CD14-positive monocyte (primary cell): ENCODE results near the gene INO80E. TPM values are rescaled to one million over a fixed set of nuclear protein-coding genes. Genes with fewer than 3 reads are reported as not detected.

Experiments
- DNase-seq, 3 donors: peaks; one replicate each; pipeline ENCODE4 v3.0.0-alpha.2; 2011 to 2022
- H2AFZ ChIP-seq: 2 replicates; pipeline ENCODE4 v1.6.0; 2012; ENCODE audit warnings: mild to moderate bottlenecking, low read depth, low read length, inconsistent platforms; ENCODE audit not compliant: insufficient read depth, poor library complexity, severe bottlenecking
- H3K27ac ChIP-seq, 2 donors: 1 replicate in 1 of 2; 2 replicates in 1 of 2; pipeline ENCODE4 v1.5.1; 2012 to 2013; ENCODE audit warnings: low read length in 2 of 2, control low read depth in 1 of 2, inconsistent platforms in 1 of 2, low read depth in 1 of 2, mild to moderate bottlenecking in 1 of 2
- H3K27me3 ChIP-seq, 2 donors: one replicate each; pipeline versions ENCODE4 v1.6.0 to v1.6.1; 2011 to 2013; ENCODE audit warnings: low read length in 2 of 2; ENCODE audit not compliant: control insufficient read depth in 2 of 2, insufficient read depth in 2 of 2
- H3K36me3 ChIP-seq, 2 donors: replicated peaks in 1 of 2; 1 replicate in 1 of 2; 2 replicates in 1 of 2; pipeline versions ENCODE4 v1.5.1 to v1.6.1; 2012 to 2013; ENCODE audit warnings: low read length in 2 of 2, control low read depth in 1 of 2, inconsistent platforms in 1 of 2, mild to moderate bottlenecking in 1 of 2; ENCODE audit not compliant: insufficient read depth in 2 of 2, control insufficient read depth in 1 of 2
- H3K4me1 ChIP-seq, 2 donors: 1 replicate in 1 of 2; 2 replicates in 1 of 2; pipeline versions ENCODE4 v1.5.1 to v1.6.1; 2012 to 2013; ENCODE audit warnings: low read length in 2 of 2, control low read depth in 1 of 2, inconsistent platforms in 1 of 2, mild to moderate bottlenecking in 1 of 2, moderate library complexity in 1 of 2; ENCODE audit not compliant: insufficient read depth in 2 of 2, control insufficient read depth in 1 of 2
- H3K4me2 ChIP-seq: replicated peaks from 2 replicates; pipeline ENCODE3; 2012; ENCODE audit warnings: low read length, moderate library complexity, mild to moderate bottlenecking; ENCODE audit not compliant: poor library complexity, severe bottlenecking; ENCODE audit errors: extremely low read depth
- H3K4me3 ChIP-seq, 3 experiments: fragments of 200-600 bp in 1 of 3; sonication (generic) in 1 of 3; replicated peaks in 1 of 3; 1 replicate in 2 of 3; 2 replicates in 1 of 3; pipeline ENCODE4 v1.5.1; 2011 to 2013; ENCODE audit warnings: low read length in 3 of 3, mild to moderate bottlenecking in 3 of 3, control low read depth in 2 of 3, low read depth in 2 of 3, inconsistent platforms in 1 of 3, moderate library complexity in 1 of 3
- H3K79me2 ChIP-seq: 2 replicates; pipeline ENCODE4 v1.6.0; 2012; ENCODE audit warnings: mild to moderate bottlenecking, control low read depth, inconsistent platforms, low read length, moderate library complexity; ENCODE audit not compliant: insufficient read depth
- H3K9ac ChIP-seq: 2 replicates; pipeline ENCODE4 v1.6.0; 2017; ENCODE audit warnings: low read length, mild to moderate bottlenecking; ENCODE audit not compliant: insufficient read depth, poor library complexity, severe bottlenecking
- H3K9me3 ChIP-seq, 2 donors: replicated peaks in 1 of 2; 1 replicate in 1 of 2; 2 replicates in 1 of 2; pipeline versions ENCODE4 v1.5.1 to v1.6.1; 2012 to 2013; ENCODE audit warnings: low read length in 2 of 2, control low read depth in 1 of 2; ENCODE audit not compliant: control insufficient read depth in 1 of 2, insufficient read depth in 1 of 2
- H4K20me1 ChIP-seq: 2 replicates; pipeline ENCODE4 v1.6.0; 2012; ENCODE audit warnings: mild to moderate bottlenecking, low read length, control low read depth, moderate library complexity; ENCODE audit not compliant: insufficient read depth
- H3K27ac Mint-ChIP-seq, 7 donors: one replicate each; pipeline ENCODE4 v1.8.0; 2020; ENCODE audit warnings: mild to moderate bottlenecking in 7 of 7, mixed read lengths in 7 of 7, moderate library complexity in 6 of 7, inconsistent platforms in 2 of 7
- H3K27me3 Mint-ChIP-seq, 3 donors: one replicate each; pipeline ENCODE4 v1.8.0; 2021 to 2022; ENCODE audit warnings: low read depth in 3 of 3, mild to moderate bottlenecking in 3 of 3, mixed read lengths in 3 of 3, moderate library complexity in 3 of 3, inconsistent platforms in 1 of 3
- H3K36me3 Mint-ChIP-seq, 2 donors: one replicate each; pipeline ENCODE4 v1.8.0; 2020; ENCODE audit warnings: mixed read lengths in 2 of 2, inconsistent platforms in 1 of 2, mild to moderate bottlenecking in 1 of 2
- H3K4me1 Mint-ChIP-seq: one replicate; pipeline ENCODE4 v1.8.0; 2020; ENCODE audit warnings: mild to moderate bottlenecking, mixed read lengths
- H3K4me3 Mint-ChIP-seq, 2 donors: one replicate each; pipeline ENCODE4 v1.8.0; 2020; ENCODE audit warnings: mild to moderate bottlenecking in 2 of 2, mixed read lengths in 2 of 2, moderate library complexity in 1 of 2
- H3K9me3 Mint-ChIP-seq, 7 donors: one replicate each; pipeline ENCODE4 v1.8.0; 2020 to 2022; ENCODE audit warnings: mixed read lengths in 7 of 7, mild to moderate bottlenecking in 6 of 7, moderate library complexity in 6 of 7, inconsistent platforms in 2 of 7
- CTCF ChIP-seq: fragments of 200-600 bp; IDR thresholded peaks from one replicate; pipeline ENCODE4 v1.8.0; 2022; ENCODE audit warnings: antibody characterized with exemption, mild to moderate bottlenecking
- WGBS: methylation state at CpG from one replicate; pipeline ENCODE4 v1.1.5; 2013; ENCODE audit warnings: missing lambda C conversion rate; ENCODE audit not compliant: insufficient coverage; 5-methylcytosine and 5-hydroxymethylcytosine counted together
- intact Hi-C, 2 donors: fragments of 100-400 bp; cut with micrococcal nuclease; formaldehyde crosslinking; loops; one replicate each; pipeline versions ENCODE4 v1.15.0 to v1.15.1; 2023
- polyA plus RNA-seq, 3 donors: library from polyadenylated mRNA; depleted of rRNA in 1 of 3; unstranded in 2 of 3; stranded (reverse) in 1 of 3; fragments of 300-500 nt in 2 of 3; fragments of >200 nt in 1 of 3; fragmentation: Illumina TruSeq in 2 of 3; gene quantifications; 1 replicate in 2 of 3; 2 replicates in 1 of 3; pipeline ENCODE4 v1.2.3, GENCODE V29; 2012 to 2021

INO80E gene
- polyA plus RNA-seq, 3 donors = 2.8 to 57.6 (median 3.5) TPM

GRCh38 chr16:30025156-30025555, 29.1 kb downstream of the INO80E start:
- whole genome bisulfite sequencing = 82% methylated on average over 16 of the region's 20 CpGs
- no peak for TF ChIP-seq CTCF

GRCh38 chr16:30025574-30025973, 29.5 kb downstream of the INO80E start:
- 80% methylated on average over 4 of the region's 7 CpGs for WGBS
- Mint-ChIP-seq H3K27ac (peak overlapping the region in 1 of 7 donors; percentile 50), H3K4me3 (no peak overlapping the region), H3K4me1 (peaks cover 13% of the 10 kb centered on the region), H3K36me3 (no peaks in the 10 kb centered on the region), H3K27me3 (peaks cover 37 to 47% (median 44%) of the 10 kb centered on the region in 3 donors), H3K9me3 (peaks cover 0 to 6% (median 5%) of the 10 kb centered on the region in 7 donors)
- no peaks in the 10 kb centered on the region for H3K36me3 ChIP-seq
- intact Hi-C loops = loop anchor here in 1 of 2 donors (10.0 kb wide), 2 partner anchors 81 to 331 kb away; no protein-coding TSS in a partner anchor
- H4K20me1 ChIP-seq = no peaks in the 10 kb centered on the region
- H3K27ac ChIP-seq = no peak overlapping the region
- no peak for TF ChIP-seq CTCF
- no peak overlapping the region for H3K9ac ChIP-seq
- H3K4me3 ChIP-seq = no peak overlapping the region
- no peak for DNase-seq
- peaks cover 11 to 14% of the 10 kb centered on the region in 2 donors for H3K4me1 ChIP-seq
- H3K27me3 ChIP-seq = peaks cover 17 to 38% of the 10 kb centered on the region in 2 donors
- no peaks in the 10 kb centered on the region for H3K79me2 ChIP-seq
- H3K4me2 ChIP-seq = no peak overlapping the region
- H2AFZ ChIP-seq = no peak overlapping the region
- no peaks in the 10 kb centered on the region for H3K9me3 ChIP-seq

More at GRCh38 chr16:30025156-30025555, 29.1 kb downstream of the INO80E start:
- H3K27ac ChIP-seq = no peak overlapping the region
- H3K79me2 ChIP-seq = no peaks in the 10 kb centered on the region
- intact Hi-C loops = loop anchor here in 1 of 2 donors (10.0 kb wide), 2 partner anchors 80 to 330 kb away; no protein-coding TSS in a partner anchor
- Mint-ChIP-seq H3K9me3 (peaks cover 0 to 6% (median 5%) of the 10 kb centered on the region in 7 donors), H3K27me3 (peaks cover 34 to 47% (median 41%) of the 10 kb centered on the region in 3 donors), H3K27ac (no peak overlapping the region), H3K4me3 (no peak overlapping the region), H3K36me3 (no peaks in the 10 kb centered on the region), H3K4me1 (peaks cover 14% of the 10 kb centered on the region)
- no peak overlapping the region for H3K4me3 ChIP-seq
- no peak overlapping the region for H3K9ac ChIP-seq
- no peak overlapping the region for H2AFZ ChIP-seq
- no peak for DNase-seq
- no peaks in the 10 kb centered on the region for H4K20me1 ChIP-seq
- H3K9me3 ChIP-seq = no peaks in the 10 kb centered on the region
- H3K27me3 ChIP-seq = peaks cover 14 to 34% of the 10 kb centered on the region in 2 donors
- peaks cover 11 to 15% of the 10 kb centered on the region in 2 donors for H3K4me1 ChIP-seq
- no peaks in the 10 kb centered on the region for H3K36me3 ChIP-seq
- H3K4me2 ChIP-seq = no peak overlapping the region
